Ishikawa (cell line): ENCODE results near the gene MRPS16.

ENCODE experiments used
- CEBPB ChIP-seq: IDR thresholded peaks from 2 replicates; pipeline ENCODE4 v1.6.1; 2012
- CREB1 ChIP-seq: IDR thresholded peaks from 2 replicates; pipeline ENCODE4 v1.6.1; 2012; ENCODE audit warnings: low read depth
- EGR1 ChIP-seq: IDR thresholded peaks from 2 replicates; pipeline ENCODE4 v1.6.1; 2012
- EP300 ChIP-seq: IDR thresholded peaks from 2 replicates; pipeline ENCODE4 v1.6.1; 2012; ENCODE audit warnings: borderline replicate concordance
- FOXM1 ChIP-seq: IDR thresholded peaks from 2 replicates; pipeline ENCODE4 v1.6.1; 2012; ENCODE audit warnings: low read depth, borderline replicate concordance
- RAD21 ChIP-seq: IDR thresholded peaks from 2 replicates; pipeline ENCODE4 v1.6.1; 2012; ENCODE audit warnings: low read depth
- TAF1 ChIP-seq: IDR thresholded peaks from 2 replicates; pipeline ENCODE4 v1.6.1; 2012; ENCODE audit warnings: low read depth, mild to moderate bottlenecking
- TCF12 ChIP-seq: IDR thresholded peaks from 2 replicates; pipeline ENCODE4 v1.6.1; 2012; ENCODE audit warnings: low read depth
- TEAD4 ChIP-seq: IDR thresholded peaks from 2 replicates; pipeline ENCODE4 v1.6.1; 2012
- USF1 ChIP-seq: IDR thresholded peaks from 2 replicates; pipeline ENCODE4 v1.6.1; 2012
- YY1 ChIP-seq: IDR thresholded peaks from 2 replicates; pipeline ENCODE4 v1.6.1; 2012; ENCODE audit warnings: low read depth
- ZBTB7A ChIP-seq: IDR thresholded peaks from 2 replicates; pipeline ENCODE4 v1.6.1; 2012; ENCODE audit warnings: low read depth
- TF ChIP-seq, protein P1 (sequence below): IDR thresholded peaks from 2 replicates; pipeline ENCODE4 v1.6.1; 2012
- TF ChIP-seq, protein P2 (sequence below): IDR thresholded peaks from 2 replicates; pipeline ENCODE4 v1.6.1; 2012; ENCODE audit warnings: low read depth, mild to moderate bottlenecking

- TF ChIP-seq TAF1 = no peak
- TF ChIP-seq ZBTB7A = no peak
- no peak for TF ChIP-seq YY1
- TF ChIP-seq TCF12 = no peak
- TF ChIP-seq CEBPB = no peak
- TF ChIP-seq FOXM1 = no peak
- TF ChIP-seq TEAD4 = no peak
- no peak for TF ChIP-seq RAD21
- TF ChIP-seq EGR1 = no peak
- TF ChIP-seq, protein P1, sequence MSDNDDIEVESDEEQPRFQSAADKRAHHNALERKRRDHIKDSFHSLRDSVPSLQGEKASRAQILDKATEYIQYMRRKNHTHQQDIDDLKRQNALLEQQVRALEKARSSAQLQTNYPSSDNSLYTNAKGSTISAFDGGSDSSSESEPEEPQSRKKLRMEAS = no peak
- TF ChIP-seq USF1 = peak; percentile 78
- no peak for TF ChIP-seq EP300
- TF ChIP-seq, protein P2, sequence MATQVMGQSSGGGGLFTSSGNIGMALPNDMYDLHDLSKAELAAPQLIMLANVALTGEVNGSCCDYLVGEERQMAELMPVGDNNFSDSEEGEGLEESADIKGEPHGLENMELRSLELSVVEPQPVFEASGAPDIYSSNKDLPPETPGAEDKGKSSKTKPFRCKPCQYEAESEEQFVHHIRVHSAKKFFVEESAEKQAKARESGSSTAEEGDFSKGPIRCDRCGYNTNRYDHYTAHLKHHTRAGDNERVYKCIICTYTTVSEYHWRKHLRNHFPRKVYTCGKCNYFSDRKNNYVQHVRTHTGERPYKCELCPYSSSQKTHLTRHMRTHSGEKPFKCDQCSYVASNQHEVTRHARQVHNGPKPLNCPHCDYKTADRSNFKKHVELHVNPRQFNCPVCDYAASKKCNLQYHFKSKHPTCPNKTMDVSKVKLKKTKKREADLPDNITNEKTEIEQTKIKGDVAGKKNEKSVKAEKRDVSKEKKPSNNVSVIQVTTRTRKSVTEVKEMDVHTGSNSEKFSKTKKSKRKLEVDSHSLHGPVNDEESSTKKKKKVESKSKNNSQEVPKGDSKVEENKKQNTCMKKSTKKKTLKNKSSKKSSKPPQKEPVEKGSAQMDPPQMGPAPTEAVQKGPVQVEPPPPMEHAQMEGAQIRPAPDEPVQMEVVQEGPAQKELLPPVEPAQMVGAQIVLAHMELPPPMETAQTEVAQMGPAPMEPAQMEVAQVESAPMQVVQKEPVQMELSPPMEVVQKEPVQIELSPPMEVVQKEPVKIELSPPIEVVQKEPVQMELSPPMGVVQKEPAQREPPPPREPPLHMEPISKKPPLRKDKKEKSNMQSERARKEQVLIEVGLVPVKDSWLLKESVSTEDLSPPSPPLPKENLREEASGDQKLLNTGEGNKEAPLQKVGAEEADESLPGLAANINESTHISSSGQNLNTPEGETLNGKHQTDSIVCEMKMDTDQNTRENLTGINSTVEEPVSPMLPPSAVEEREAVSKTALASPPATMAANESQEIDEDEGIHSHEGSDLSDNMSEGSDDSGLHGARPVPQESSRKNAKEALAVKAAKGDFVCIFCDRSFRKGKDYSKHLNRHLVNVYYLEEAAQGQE = no peak
- no peak for TF ChIP-seq CREB1
These were observed 42.7 kb downstream of the MRPS16 start for GRCh38 chr10:73209705-73210104.
